Tibial nerve (tissue), 4 donors: ENCODE results near the gene RNF13. TPM values are rescaled to one million over a fixed set of nuclear protein-coding genes. Genes with fewer than 3 reads are reported as not detected.

Source experiments
- DNase-seq, 2 donors: peaks; one replicate each; pipeline ENCODE4 v3.0.0-alpha.2; 2019; ENCODE audit warnings: low spot score in 2 of 2
- H3K27ac ChIP-seq, 4 donors: fragments of 200-600 bp; sonication (generic) in 3 of 4; one replicate each; pipeline ENCODE4 v1.5.1; 2017 to 2019; ENCODE audit warnings: mild to moderate bottlenecking in 1 of 4
- H3K27me3 ChIP-seq, 2 donors: fragments of 200-600 bp; sonication (generic) in 1 of 2; one replicate each; pipeline versions ENCODE4 v1.5.1 to v1.6.0; 2017 to 2019
- H3K36me3 ChIP-seq, 3 donors: fragments of 200-600 bp; sonication (generic); one replicate each; pipeline ENCODE4 v1.5.1; 2018 to 2019
- H3K4me1 ChIP-seq, 4 donors: fragments of 200-600 bp; sonication (generic) in 3 of 4; one replicate each; pipeline ENCODE4 v1.5.1; 2017 to 2019
- H3K4me3 ChIP-seq, 4 donors: fragments of 200-600 bp; sonication (generic) in 3 of 4; one replicate each; pipeline ENCODE4 v1.5.1; 2017 to 2019; ENCODE audit warnings: mild to moderate bottlenecking in 1 of 4, moderate library complexity in 1 of 4
- H3K9me3 ChIP-seq, 4 donors: fragments of 200-600 bp; sonication (generic) in 3 of 4; one replicate each; pipeline ENCODE4 v1.5.1; 2017 to 2019
- EP300 ChIP-seq, 2 donors: sonication (generic); formaldehyde crosslinking; IDR thresholded peaks; one replicate each; pipeline ENCODE4 v1.6.1; 2017; ENCODE audit warnings: antibody characterized with exemption in 2 of 2, mild to moderate bottlenecking in 1 of 2
- POLR2A ChIP-seq, 2 donors: fragments of 450-650 bp; IDR thresholded peaks; one replicate each; pipeline ENCODE4 v1.6.1; 2017; ENCODE audit warnings: antibody characterized with exemption in 2 of 2, mild to moderate bottlenecking in 2 of 2, moderate library complexity in 2 of 2
- WGBS, 2 donors: methylation state at CpG; one replicate each; pipeline ENCODE4 v1.1.5; 2018; 5-methylcytosine and 5-hydroxymethylcytosine counted together
- total RNA-seq, 4 donors: library from RNA; depleted of rRNA; stranded (reverse); fragments of >200 nt; gene quantifications; one replicate each; pipeline ENCODE4 v1.1.0, GENCODE V29; 2016
- TF ChIP-seq, protein P1 (sequence below), 5 experiments: fragments of 200-600 bp in 3 of 5; fragments of 450-650 bp in 2 of 5; sonication (generic) in 3 of 5; IDR thresholded peaks; one replicate each; pipeline ENCODE4 v1.5.1; 2016 to 2019; ENCODE audit warnings: antibody characterized with exemption in 5 of 5, mild to moderate bottlenecking in 3 of 5, moderate library complexity in 2 of 5

Gene RNF13
- total RNA-seq, 4 donors from 2014 or later: 107 to 142 (median 128) TPM

DNA sequence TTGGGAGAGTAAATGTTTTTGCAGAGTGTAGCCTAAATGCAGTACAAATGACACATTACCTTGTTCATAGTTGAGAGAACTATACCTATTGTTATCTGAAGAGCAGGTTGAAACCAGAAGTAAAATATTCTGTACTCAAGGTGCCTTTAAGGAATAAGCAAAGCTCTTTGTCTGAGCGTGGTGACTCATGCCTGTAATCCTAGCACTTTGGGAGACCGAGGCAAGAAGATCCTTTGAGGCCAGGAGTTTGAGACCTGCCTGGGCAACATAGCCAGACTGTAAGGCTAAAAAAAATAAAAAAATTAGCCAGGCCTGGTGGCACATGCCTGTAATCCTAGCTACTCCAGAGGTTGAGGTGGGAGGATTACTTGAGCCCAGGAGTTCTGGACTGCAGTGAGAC, 2.2 kb upstream of the RNF13 start:
- 91 to 95% methylated on average over 2 of the region's 2 CpGs for WGBS, 2 donors
- no peaks in the 10 kb centered on the region for H3K9me3 ChIP-seq

DNA sequence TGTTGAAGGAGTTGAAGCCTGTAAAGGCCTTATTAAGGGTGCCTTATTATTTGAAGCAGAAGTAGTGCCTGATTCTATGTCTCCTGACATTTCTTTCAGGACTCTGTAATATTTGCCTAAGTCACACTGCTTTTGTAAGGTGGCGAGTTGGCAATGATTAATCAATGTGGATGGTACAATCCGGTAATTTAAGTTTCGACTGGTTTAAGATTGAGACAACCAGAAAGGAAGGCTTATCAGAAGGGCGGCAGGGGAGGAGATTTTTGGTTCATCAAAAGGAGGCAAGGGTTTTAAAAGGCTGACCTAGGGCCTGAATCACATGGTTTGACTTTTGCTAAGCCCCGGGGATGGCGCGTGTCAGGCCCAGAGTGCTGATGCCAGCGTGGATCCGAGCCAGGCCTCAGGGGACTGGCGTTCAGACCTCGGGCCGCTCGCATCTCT, 830 bp upstream of the RNF13 start:
- H3K36me3 ChIP-seq: no peaks in the 10 kb centered on the region
- 23 to 25% methylated on average over 13 of the region's 13 CpGs for WGBS, 2 donors
- TF ChIP-seq POLR2A (IDR thresholded peaks at IDR 0.05): no peak
- TF ChIP-seq EP300 (IDR thresholded peaks at IDR 0.05): peak in 1 of 2 donors; percentile 37
- peak overlapping the region; percentile 58 to 86 (median 69) for H3K4me3 ChIP-seq
- no peak for DNase-seq
- H3K27me3 ChIP-seq: no peaks in the 10 kb centered on the region
- H3K27ac ChIP-seq: peak overlapping the region; percentile 96 to 99 (median 98)
- peaks cover 0 to 60% (median 29%) of the 10 kb centered on the region in 4 donors for H3K4me1 ChIP-seq
- H3K9me3 ChIP-seq: no peaks in the 10 kb centered on the region

More for the DNA sequence above, 2.2 kb upstream of the RNF13 start:
- TF ChIP-seq EP300 (IDR thresholded peaks at IDR 0.05): no peak
- TF ChIP-seq, protein P1, sequence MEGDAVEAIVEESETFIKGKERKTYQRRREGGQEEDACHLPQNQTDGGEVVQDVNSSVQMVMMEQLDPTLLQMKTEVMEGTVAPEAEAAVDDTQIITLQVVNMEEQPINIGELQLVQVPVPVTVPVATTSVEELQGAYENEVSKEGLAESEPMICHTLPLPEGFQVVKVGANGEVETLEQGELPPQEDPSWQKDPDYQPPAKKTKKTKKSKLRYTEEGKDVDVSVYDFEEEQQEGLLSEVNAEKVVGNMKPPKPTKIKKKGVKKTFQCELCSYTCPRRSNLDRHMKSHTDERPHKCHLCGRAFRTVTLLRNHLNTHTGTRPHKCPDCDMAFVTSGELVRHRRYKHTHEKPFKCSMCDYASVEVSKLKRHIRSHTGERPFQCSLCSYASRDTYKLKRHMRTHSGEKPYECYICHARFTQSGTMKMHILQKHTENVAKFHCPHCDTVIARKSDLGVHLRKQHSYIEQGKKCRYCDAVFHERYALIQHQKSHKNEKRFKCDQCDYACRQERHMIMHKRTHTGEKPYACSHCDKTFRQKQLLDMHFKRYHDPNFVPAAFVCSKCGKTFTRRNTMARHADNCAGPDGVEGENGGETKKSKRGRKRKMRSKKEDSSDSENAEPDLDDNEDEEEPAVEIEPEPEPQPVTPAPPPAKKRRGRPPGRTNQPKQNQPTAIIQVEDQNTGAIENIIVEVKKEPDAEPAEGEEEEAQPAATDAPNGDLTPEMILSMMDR (IDR thresholded peaks at IDR 0.05): no peak
- no peak for TF ChIP-seq POLR2A (IDR thresholded peaks at IDR 0.05)
- Histone ChIP-seq H3K4me3 (no peak overlapping the region), H3K27me3 (no peaks in the 10 kb centered on the region), H3K4me1 (peaks cover 0 to 47% (median 19%) of the 10 kb centered on the region in 4 donors), H3K27ac (peak overlapping the region in 2 of 4 donors; percentile 21 to 98), H3K36me3 (no peaks in the 10 kb centered on the region)
- DNase-seq: no peak

DNA sequence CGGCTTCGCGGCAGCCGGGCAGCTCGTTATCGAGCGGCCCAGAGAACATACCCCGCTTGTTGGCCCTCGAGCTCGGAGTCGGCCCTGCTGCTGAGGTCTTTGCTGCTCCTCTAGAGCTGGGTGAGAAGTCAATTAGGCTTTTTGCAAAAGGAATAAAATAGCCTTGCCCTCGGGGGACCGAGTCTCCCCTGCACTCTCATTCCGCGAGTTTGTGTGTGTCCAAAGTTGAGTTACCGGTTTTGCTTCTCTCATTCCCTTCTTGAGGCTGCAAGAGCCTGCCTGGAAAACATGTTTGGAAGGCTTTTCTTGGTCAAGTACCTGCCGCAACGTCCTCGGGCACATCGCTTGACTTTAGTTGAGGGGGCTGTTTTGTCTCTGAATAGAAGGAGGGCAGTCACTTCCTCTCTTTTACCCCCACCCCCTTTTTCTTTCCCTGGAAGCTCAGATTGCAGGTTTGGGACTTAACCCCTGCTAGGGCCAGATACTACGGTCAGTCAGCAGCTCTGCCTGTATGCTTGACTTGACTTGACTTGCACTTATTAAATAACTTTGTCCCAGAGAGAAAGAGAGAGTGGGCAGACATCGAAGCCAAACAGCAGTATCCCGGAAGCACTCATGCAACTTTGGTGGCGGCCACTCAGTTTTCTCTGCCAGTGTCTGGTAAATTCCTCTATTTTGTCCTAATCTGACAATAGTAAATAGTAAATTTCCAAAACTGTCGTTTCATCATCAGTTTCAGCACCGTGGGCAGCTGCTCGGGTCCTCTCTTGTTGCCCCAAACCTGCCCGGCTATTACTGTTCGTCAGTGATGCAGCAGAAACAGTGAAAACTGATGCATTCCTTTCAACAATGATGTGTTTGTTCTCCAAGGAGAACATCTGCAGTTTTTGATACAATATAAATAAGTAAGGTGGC, 609 bp downstream of the RNF13 start:
- no peaks in the 10 kb centered on the region for H3K36me3 ChIP-seq
- peak overlapping the region; percentile 96 to 99 (median 98) for H3K27ac ChIP-seq
- H3K9me3 ChIP-seq: no peaks in the 10 kb centered on the region
- TF ChIP-seq EP300 (IDR thresholded peaks at IDR 0.05) (no peak), POLR2A (IDR thresholded peaks at IDR 0.05) (no peak)
- TF ChIP-seq, protein P1 (IDR thresholded peaks at IDR 0.05): no peak
- WGBS, 2 donors: 0 to 1% methylated on average over 23 to 29 of the region's 29 CpGs
- DNase-seq: peak in 1 of 2 donors; percentile 11
- H3K27me3 ChIP-seq: no peaks in the 10 kb centered on the region
- peaks cover 0 to 64% (median 33%) of the 10 kb centered on the region in 4 donors for H3K4me1 ChIP-seq
- H3K4me3 ChIP-seq: peak overlapping the region; percentile 58 to 86 (median 69)

DNA sequence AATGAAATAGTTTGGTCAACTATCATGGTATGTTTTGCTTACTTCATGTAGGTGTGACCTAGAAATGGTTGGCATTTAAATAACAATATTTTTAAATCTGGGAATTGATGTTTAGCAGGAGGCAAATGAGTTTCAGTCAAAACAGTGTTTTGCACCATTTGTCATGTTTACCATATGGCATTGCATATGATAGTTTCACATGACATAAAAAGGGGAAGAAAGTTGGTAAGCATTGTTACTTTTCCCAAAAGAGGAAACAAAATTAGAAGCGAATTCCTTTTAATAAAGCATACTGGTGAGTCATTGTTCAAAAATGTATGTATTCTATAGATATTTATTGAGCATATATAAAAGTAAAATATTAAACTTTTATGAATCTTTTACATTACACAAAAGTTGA, 2.3 kb downstream of the RNF13 start:
- Histone ChIP-seq H3K4me3 (peak overlapping the region in 2 of 4 donors; percentile 60 to 86), H3K4me1 (peaks cover 0 to 66% (median 32%) of the 10 kb centered on the region in 4 donors), H3K36me3 (no peaks in the 10 kb centered on the region), H3K27ac (peak overlapping the region in 3 of 4 donors; percentile 98 to 99 (median 99)), H3K9me3 (no peaks in the 10 kb centered on the region), H3K27me3 (no peaks in the 10 kb centered on the region)
- TF ChIP-seq EP300 (IDR thresholded peaks at IDR 0.05): no peak
- TF ChIP-seq, protein P1 (IDR thresholded peaks at IDR 0.05): no peak
- no peak for TF ChIP-seq POLR2A (IDR thresholded peaks at IDR 0.05)
- no peak for DNase-seq
- WGBS, 2 donors: 52 to 65% methylated on average over 1 of the region's 1 CpG

DNA sequence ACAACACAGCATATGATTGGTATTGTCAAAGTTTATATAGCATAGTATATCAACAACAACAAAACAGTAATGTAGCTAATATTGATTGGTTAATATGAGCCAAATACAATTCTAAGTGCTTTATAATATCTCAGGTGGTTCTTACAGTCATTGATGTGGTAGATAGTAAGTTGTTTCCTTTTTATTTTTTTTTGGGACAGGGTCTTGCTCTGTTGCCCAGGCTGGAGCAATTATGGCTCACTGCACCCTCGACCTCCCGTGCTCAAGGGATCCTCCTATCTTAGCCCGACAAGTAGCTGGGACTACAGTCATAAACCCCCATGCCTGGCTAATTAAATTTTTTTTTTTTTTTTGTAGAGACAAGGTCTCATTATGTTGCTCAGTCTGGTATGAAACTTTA, 2.7 kb downstream of the RNF13 start:
- no peaks in the 10 kb centered on the region for H3K9me3 ChIP-seq
- peak overlapping the region in 1 of 4 donors; percentile 8 for H3K4me3 ChIP-seq
- H3K36me3 ChIP-seq: no peaks in the 10 kb centered on the region
- TF ChIP-seq, protein P1 (IDR thresholded peaks at IDR 0.05): no peak
- TF ChIP-seq POLR2A (IDR thresholded peaks at IDR 0.05) (no peak), EP300 (IDR thresholded peaks at IDR 0.05) (no peak)
- WGBS, 2 donors: 69 to 80% methylated on average over 3 of the region's 3 CpGs
- no peaks in the 10 kb centered on the region for H3K27me3 ChIP-seq
- peaks cover 0 to 66% (median 32%) of the 10 kb centered on the region in 4 donors for H3K4me1 ChIP-seq
- peak overlapping the region in 2 of 4 donors; percentile 98 to 99 for H3K27ac ChIP-seq
- no peak for DNase-seq
